GM21390 (cell line): ENCODE results near the gene TBC1D3I.
"Not testable (repeated sequence)": the region's sequence is repeated elsewhere in the genome, so short reads cannot be mapped to it uniquely, and the experiment has no call there.

Source experiments
- ATAC-seq: cut with Tn5 transposase; IDR thresholded peaks from one replicate; pipeline ENCODE4 v1.9.1; 2021; ENCODE audit not compliant: unreplicated experiment

Gene TBC1D3I

GRCh38 chr17:36207383-36207782 lies 57.0 kb downstream of the TBC1D3I start:
- ATAC-seq: not testable (repeated sequence)

- ATAC-seq: not testable (repeated sequence)
Measured at GRCh38 chr17:36206486-36206821, 57.9 kb downstream of the TBC1D3I start.

- peak; percentile 31 for ATAC-seq
Measured at GRCh38 chr17:36205637-36206485, 58.5 kb downstream of the TBC1D3I start.

- no peak for ATAC-seq
Measured at GRCh38 chr17:36204724-36205500, 59.5 kb downstream of the TBC1D3I start.
